Mucosa of descending colon (tissue), 3 donors: Measurements from ENCODE around the gene PLA2G6. TPM values are rescaled to one million over a fixed set of nuclear protein-coding genes. Genes with fewer than 3 reads are reported as not detected.

ENCODE experiments used
- ATAC-seq: fragments of 200-7000 bp; cut with Tn5 transposase; one replicate; pipeline ENCODE4 v1.9.1; 2020; ENCODE audit warnings: mild to moderate bottlenecking, moderate library complexity
- DNase-seq, 3 donors: peaks; one replicate each; pipeline ENCODE4 v3.0.0-alpha.2; 2020
- H3K36me3 ChIP-seq: fragments of 200-600 bp; one replicate; pipeline ENCODE4 v1.8.0; 2021; ENCODE audit warnings: low read depth, mild to moderate bottlenecking
- H3K4me1 ChIP-seq: fragments of 200-600 bp; one replicate; pipeline ENCODE4 v1.8.0; 2021; ENCODE audit warnings: low read depth, mild to moderate bottlenecking
- H3K4me3 ChIP-seq: fragments of 200-600 bp; one replicate; pipeline ENCODE4 v1.8.0; 2021; ENCODE audit warnings: mild to moderate bottlenecking
- H3K9me3 ChIP-seq: fragments of 200-600 bp; one replicate; pipeline ENCODE4 v1.8.0; 2021; ENCODE audit warnings: mild to moderate bottlenecking
- intact Hi-C, 2 donors: fragments of 100-400 bp; cut with DNase I in 1 of 2; cut with micrococcal nuclease in 1 of 2; formaldehyde crosslinking; loops; one replicate each; pipeline versions ENCODE4 v1.11.0 to v1.11.1; 2022; cut with DNase I, micrococcal nuclease
- total RNA-seq, 3 donors: library from RNA; stranded (reverse); fragmentation: NEBNext Ultra II Directional in 2 of 3; extraction: Animal tissue kit (Norgen Biotek cat#: 25700) in 2 of 3; gene quantifications; one replicate each; pipeline versions ENCODE4 v1.2.1 to v1.2.4, GENCODE V29; 2021 to 2023
- TF ChIP-seq, protein P1 (sequence below): fragments of 200-600 bp; IDR thresholded peaks from one replicate; pipeline ENCODE4 v1.8.0; 2022; ENCODE audit warnings: antibody characterized with exemption, mild to moderate bottlenecking
- donor health status: DM: no; HTN: no; CAD: no; lungs with moderate emphysema.
- donor health status: DM: no; HTN: no; CAD: no.
- donor health status: DM: no; HTN: yes; CAD: no.

The PLA2G6 gene
- total RNA-seq, 3 donors from 2014 or later, result 28.5 to 38.7 (median 35.9) TPM

DNA sequence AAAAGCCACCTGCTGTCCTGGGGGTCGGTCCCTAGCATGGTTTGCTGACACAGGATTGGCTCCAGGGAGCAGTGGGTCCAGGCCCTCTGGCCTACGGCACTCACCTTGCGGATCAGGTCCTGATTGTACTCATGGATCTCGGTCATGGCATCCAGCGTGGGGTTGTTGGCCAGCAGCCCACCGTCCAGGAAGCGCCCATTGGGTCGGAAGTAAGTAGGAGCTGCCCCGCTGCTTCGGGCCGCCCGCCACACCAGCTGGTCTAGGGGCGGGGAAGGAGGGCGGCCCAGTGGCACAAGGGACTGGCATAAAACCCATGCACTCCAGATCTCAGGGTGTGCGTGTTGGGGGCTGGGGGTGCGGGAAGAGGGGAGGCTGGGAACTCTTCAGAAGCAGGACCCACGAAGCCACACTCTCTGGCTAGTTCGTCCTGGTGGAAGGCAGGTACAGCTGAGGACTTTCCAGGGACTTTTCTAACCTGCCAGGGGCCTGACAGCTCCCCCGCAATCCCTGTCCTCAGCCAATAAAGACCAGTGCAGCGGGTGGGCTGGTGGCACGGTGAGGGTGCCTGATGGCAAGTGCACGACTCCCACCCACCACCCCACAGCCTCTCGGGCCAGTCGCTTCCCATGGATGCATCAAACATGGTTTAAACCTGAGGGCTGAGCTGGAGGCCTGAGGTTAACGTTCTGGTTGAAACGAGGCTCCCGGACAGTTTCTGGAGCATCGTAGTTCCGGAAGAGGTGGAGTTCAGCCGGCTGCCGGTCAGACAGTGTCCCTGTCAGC is 66.0 kb downstream of the PLA2G6 start:
- TF ChIP-seq, protein P1, sequence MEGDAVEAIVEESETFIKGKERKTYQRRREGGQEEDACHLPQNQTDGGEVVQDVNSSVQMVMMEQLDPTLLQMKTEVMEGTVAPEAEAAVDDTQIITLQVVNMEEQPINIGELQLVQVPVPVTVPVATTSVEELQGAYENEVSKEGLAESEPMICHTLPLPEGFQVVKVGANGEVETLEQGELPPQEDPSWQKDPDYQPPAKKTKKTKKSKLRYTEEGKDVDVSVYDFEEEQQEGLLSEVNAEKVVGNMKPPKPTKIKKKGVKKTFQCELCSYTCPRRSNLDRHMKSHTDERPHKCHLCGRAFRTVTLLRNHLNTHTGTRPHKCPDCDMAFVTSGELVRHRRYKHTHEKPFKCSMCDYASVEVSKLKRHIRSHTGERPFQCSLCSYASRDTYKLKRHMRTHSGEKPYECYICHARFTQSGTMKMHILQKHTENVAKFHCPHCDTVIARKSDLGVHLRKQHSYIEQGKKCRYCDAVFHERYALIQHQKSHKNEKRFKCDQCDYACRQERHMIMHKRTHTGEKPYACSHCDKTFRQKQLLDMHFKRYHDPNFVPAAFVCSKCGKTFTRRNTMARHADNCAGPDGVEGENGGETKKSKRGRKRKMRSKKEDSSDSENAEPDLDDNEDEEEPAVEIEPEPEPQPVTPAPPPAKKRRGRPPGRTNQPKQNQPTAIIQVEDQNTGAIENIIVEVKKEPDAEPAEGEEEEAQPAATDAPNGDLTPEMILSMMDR, result no peak
- intact Hi-C loops, result loop anchor here in 1 of 2 donors (10.0 kb wide), 1 partner anchor 239 kb away; no protein-coding TSS in a partner anchor
- Histone ChIP-seq H3K4me1 (peaks cover 17% of the 10 kb centered on the region), H3K9me3 (no peaks in the 10 kb centered on the region), H3K36me3 (no peaks in the 10 kb centered on the region), H3K4me3 (no peak overlapping the region)
- ATAC-seq, result no peak
- DNase-seq, result peak in 1 of 3 donors; percentile 15

DNA sequence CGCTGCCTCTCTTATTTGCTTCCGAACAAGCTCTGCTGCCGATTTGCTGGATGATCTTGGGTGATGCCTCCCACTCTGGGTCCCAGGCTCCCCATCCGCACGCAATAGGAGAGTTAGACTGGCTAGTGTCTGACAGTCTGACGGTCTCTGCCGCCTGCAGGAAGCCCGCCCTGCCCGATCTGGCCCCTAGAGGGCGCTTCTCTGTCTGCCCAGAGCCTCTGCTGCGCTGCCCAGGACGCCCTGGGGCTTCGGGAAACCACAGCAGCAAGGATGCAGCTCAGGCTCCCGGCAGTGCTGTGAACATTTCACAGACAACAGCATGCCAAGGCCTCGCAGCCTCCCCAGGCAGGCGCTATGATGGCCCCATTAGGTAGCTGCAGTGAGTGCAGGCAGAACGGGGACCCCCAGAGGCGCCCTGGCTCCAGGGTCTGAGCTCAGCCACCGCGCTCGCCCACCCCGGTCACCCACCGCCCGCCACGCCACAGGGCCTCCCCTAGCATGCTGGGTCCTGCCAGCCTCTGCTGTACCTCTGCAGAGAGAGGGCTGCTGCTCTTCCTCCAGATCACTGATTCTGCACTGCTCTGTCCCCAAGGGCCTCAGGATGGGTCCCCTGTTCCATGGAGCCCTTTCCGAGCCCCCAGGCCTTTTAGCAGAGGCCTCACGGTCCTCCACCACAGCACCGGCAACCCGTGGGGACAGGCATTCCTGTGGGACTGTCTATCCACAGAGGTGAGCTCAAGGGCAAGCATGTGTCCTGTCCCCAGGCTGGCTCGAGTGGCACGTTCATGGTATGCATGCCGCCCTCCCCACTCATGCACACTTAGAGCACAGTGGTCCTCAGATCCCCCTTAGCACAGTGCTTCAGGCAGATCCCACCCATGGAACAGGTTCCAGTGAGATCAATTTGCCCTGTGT is 66.9 kb downstream of the PLA2G6 start:
- TF ChIP-seq, protein P1, result peak; percentile 96
- Histone ChIP-seq H3K4me1 (peaks cover 18% of the 10 kb centered on the region), H3K9me3 (no peaks in the 10 kb centered on the region), H3K4me3 (no peak overlapping the region), H3K36me3 (no peaks in the 10 kb centered on the region)
- ATAC-seq, result peak; percentile 57
- intact Hi-C loops, result loop anchor here in 1 of 2 donors (10.0 kb wide), 1 partner anchor 240 kb away; no protein-coding TSS in a partner anchor
- DNase-seq, result peak; percentile 86 to 95 (median 92)

DNA sequence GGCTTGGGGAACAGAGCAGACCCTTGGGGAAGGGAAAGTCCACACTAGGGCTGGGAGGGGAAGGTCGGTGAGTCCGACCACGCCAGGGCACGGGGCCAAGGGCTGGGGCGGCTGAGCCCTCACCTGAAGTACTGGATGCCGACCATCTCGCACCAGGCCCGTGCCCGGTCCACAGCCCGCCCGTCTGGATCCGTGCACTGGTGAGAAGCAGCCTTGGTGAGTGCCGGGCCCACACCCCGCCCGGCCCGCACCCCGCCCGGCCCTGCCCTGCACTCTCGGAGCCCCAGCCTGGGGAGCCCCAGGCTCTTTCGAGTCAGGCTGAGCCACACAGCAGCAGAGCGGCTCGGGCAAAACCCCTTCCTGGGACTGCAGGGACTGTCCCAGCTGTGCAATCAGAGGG is 69.2 kb downstream of the PLA2G6 start:
- peak; percentile 7 for ATAC-seq

DNA sequence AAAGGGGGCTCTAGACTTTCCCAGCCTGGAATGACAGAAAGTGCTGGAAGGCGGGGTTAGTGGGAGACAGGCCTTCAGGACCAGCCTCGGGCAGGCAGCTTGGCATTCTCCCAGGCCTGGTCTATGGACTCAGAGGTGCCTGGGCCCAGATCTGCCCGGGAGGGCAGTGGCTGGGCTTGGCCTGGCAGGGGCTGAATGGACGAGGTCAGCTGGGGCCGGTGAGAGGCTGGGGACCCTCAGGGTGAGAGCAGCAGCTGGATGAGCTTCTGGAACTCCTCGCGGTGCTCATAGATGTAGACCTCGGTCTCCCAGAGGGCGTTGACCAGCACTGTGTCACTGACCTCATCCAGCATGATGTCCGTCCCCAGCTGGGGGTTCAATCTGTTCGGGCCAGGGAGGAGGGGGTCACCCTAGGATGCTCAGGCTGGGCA is 69.7 kb downstream of the PLA2G6 start:
- DNase-seq, result peak in 2 of 3 donors; percentile 66 to 78
- Histone ChIP-seq H3K4me3 (no peak overlapping the region), H3K4me1 (peaks cover 36% of the 10 kb centered on the region), H3K9me3 (no peaks in the 10 kb centered on the region), H3K36me3 (no peaks in the 10 kb centered on the region)
- intact Hi-C loops, result loop anchor here in 1 of 2 donors (10.0 kb wide), 1 partner anchor 243 kb away; no protein-coding TSS in a partner anchor
- TF ChIP-seq, protein P1, result no peak
- ATAC-seq, result peak; percentile 16

More for the DNA sequence above, 69.2 kb downstream of the PLA2G6 start:
- no peak overlapping the region for H3K4me3 ChIP-seq
- peak in 2 of 3 donors; percentile 54 to 75 for DNase-seq
- intact Hi-C loops, result loop anchor here in 1 of 2 donors (10.0 kb wide), 1 partner anchor 242 kb away; no protein-coding TSS in a partner anchor
- H3K36me3 ChIP-seq, result no peaks in the 10 kb centered on the region
- TF ChIP-seq, protein P1, result no peak
- peaks cover 36% of the 10 kb centered on the region for H3K4me1 ChIP-seq
- H3K9me3 ChIP-seq, result no peaks in the 10 kb centered on the region
